Aorta (tissue), 5 donors: Measurements from ENCODE around the gene NSMCE4A. TPM values are rescaled to one million over a fixed set of nuclear protein-coding genes. Genes with fewer than 3 reads are reported as not detected.
A peak's percentile ranks its signal among the peaks of the same experiment; 100 is the strongest.
"Not testable (repeated sequence)": the region's sequence is repeated elsewhere in the genome, so short reads cannot be mapped to it uniquely, and the experiment has no call there.

Experiments used
- ATAC-seq: fragments of 200-7000 bp; cut with Tn5 transposase; one replicate; pipeline ENCODE4 v1.9.1; 2022; ENCODE audit warnings: moderate library complexity; ENCODE audit not compliant: low FRiP score
- DNase-seq, 2 donors: peaks; one replicate each; pipeline ENCODE4 v3.0.0-alpha.2; 2020
- H3K27ac ChIP-seq, 2 donors: one replicate each; pipeline ENCODE4 v1.5.1; 2013; ENCODE audit warnings: low read length in 2 of 2, mild to moderate bottlenecking in 2 of 2, moderate library complexity in 2 of 2, control low read depth in 1 of 2, inconsistent platforms in 1 of 2, low read depth in 1 of 2
- H3K27me3 ChIP-seq, 2 donors: one replicate each; pipeline ENCODE4 v1.6.1; 2013; ENCODE audit warnings: control low read depth in 1 of 2, low read length in 1 of 2, mild to moderate bottlenecking in 1 of 2, moderate library complexity in 1 of 2; ENCODE audit not compliant: insufficient read depth in 2 of 2, control insufficient read depth in 1 of 2
- H3K36me3 ChIP-seq, 2 donors: one replicate each; pipeline ENCODE4 v1.6.1; 2013; ENCODE audit warnings: control low read depth in 1 of 2, low read length in 1 of 2, mild to moderate bottlenecking in 1 of 2; ENCODE audit not compliant: insufficient read depth in 2 of 2, control insufficient read depth in 1 of 2
- H3K4me1 ChIP-seq, 2 donors: one replicate each; pipeline ENCODE4 v1.6.1; 2013; ENCODE audit warnings: low read length in 2 of 2, control low read depth in 1 of 2, mild to moderate bottlenecking in 1 of 2, moderate library complexity in 1 of 2; ENCODE audit not compliant: insufficient read depth in 2 of 2, control insufficient read depth in 1 of 2
- H3K4me3 ChIP-seq, 2 donors: one replicate each; pipeline ENCODE4 v1.5.1; 2013; ENCODE audit warnings: low read length in 2 of 2, control low read depth in 1 of 2, mild to moderate bottlenecking in 1 of 2
- H3K9me3 ChIP-seq: one replicate; pipeline ENCODE4 v1.6.1; 2013; ENCODE audit warnings: mild to moderate bottlenecking, low read length; ENCODE audit not compliant: control insufficient read depth
- WGBS, 2 donors: extraction: QIAGEN DNeasy Blood & Tissue Kit; methylation state at CpG; one replicate each; pipeline ENCODE4 v1.1.7; 2013; 5-methylcytosine and 5-hydroxymethylcytosine counted together
- intact Hi-C, 2 donors: fragments of 100-400 bp; cut with DNase I; formaldehyde crosslinking; loops; one replicate each; pipeline versions ENCODE4 v1.14.2 to v1.15.0; 2022
- polyA plus RNA-seq, 2 donors: library from polyadenylated mRNA; stranded (reverse); fragments of 200-250 nt; gene quantifications; one replicate each; pipeline ENCODE4 v1.2.3, GENCODE V29; 2013
- total RNA-seq, 2 donors: library from RNA; stranded (reverse); fragmentation: NEBNext Ultra II Directional; extraction: Animal tissue kit (Norgen Biotek cat#: 25700); gene quantifications; one replicate each; pipeline ENCODE4 v1.2.1, GENCODE V29; 2021
- donor health status: healthy with polysubstance abuse.
- donor health status: Bipolar disorder and iron deficiency.
- donor health status: DM: no; HTN: no; CAD: no.
- donor health status: DM: no; HTN: no; CAD: no.
- donor health status: DM: yes; HTN: yes; CAD: no.

The NSMCE4A gene
- total and polyA plus RNA-seq, 4 donors: 25.0 to 84.9 (median 43.5) TPM

- ATAC-seq: no peak
- Histone ChIP-seq H3K27ac (peak overlapping the region in 1 of 2 donors; percentile 61), H3K36me3 (no peaks in the 10 kb centered on the region), H3K4me3 (peak overlapping the region in 1 of 2 donors; percentile 23), H3K4me1 (peaks cover 0 to 2% of the 10 kb centered on the region in 2 donors), H3K27me3 (no peaks in the 10 kb centered on the region), H3K9me3 (no peaks in the 10 kb centered on the region)
- DNase-seq: no peak
- 50 to 52% methylated on average over 7 of the region's 7 CpGs for WGBS, 2 donors
- intact Hi-C loops: no loop called here
Observed at GRCh38 chr10:122018491-122018890, 43.5 kb upstream of the NSMCE4A start.

DNA sequence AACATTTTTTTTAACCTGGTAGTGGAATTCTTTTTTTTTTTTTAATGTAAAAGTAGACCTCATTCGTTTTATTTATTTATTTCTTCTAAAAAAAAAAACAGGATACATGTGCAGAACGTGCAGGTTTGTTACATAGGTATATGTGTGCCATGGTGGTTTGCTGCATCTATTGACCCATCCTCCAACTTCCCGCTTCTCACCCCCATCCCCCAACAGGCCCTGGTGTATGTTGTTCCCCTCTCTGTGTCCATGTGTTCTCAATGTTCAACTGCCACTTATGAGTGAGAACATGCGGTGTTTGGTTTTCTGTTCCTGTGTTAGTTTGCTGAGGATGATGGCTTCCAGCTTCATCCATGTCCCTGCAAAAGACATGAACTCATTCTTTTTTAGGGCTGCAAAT lies 42.9 kb upstream of the NSMCE4A start:
- H3K27ac ChIP-seq, H3K4me3 ChIP-seq, H3K27me3 ChIP-seq, ATAC-seq, intact Hi-C loops, H3K9me3 ChIP-seq, H3K36me3 ChIP-seq, H3K4me1 ChIP-seq, DNase-seq: not testable (repeated sequence)
- 68 to 72% methylated on average over 4 of the region's 4 CpGs for WGBS, 2 donors

DNA sequence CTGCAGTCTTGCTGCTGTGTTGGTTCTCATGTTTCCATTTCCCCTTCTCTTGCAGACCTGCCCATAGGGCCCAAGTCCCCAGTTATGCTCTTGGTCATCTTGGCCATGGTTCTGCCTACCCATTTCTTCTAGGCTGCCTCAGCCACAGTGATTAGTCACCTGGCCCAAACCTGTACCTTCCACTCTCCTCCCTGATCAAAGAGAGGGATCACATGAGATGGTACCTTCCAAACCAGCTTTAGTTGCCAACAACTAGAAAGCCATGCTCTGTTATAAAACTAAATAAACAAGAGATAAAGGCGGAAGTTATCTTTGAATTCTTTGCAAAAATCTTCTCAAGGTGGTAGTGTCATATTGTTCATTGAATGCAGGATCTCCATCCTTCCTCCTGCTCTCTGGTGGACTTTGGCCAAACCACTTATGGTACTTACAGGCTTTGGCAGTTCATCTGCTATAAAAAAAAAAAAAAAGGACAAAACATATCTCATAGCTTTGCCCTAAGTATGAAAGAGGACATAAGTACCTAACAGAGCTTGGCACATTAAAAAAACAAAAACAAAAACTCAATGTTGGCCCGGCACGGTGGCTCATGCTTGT lies 39.7 kb upstream of the NSMCE4A start:
- Histone ChIP-seq H3K4me1 (no peaks in the 10 kb centered on the region), H3K27me3 (no peaks in the 10 kb centered on the region), H3K4me3 (no peak overlapping the region), H3K36me3 (no peaks in the 10 kb centered on the region), H3K27ac (no peak overlapping the region), H3K9me3 (no peaks in the 10 kb centered on the region)
- WGBS, 2 donors: 54 to 65% methylated on average over 3 of the region's 3 CpGs
- no peak for DNase-seq
- ATAC-seq: no peak
- intact Hi-C loops: no loop called here

- intact Hi-C loops: no loop called here
- peak; percentile 57 for ATAC-seq
- 22 to 25% methylated on average over 8 of the region's 8 CpGs for WGBS, 2 donors
- no peak for DNase-seq
- H3K4me3 ChIP-seq: no peak overlapping the region
- no peaks in the 10 kb centered on the region for H3K9me3 ChIP-seq
- H3K4me1 ChIP-seq: no peaks in the 10 kb centered on the region
- no peaks in the 10 kb centered on the region for H3K36me3 ChIP-seq
- no peaks in the 10 kb centered on the region for H3K27me3 ChIP-seq
- H3K27ac ChIP-seq: peak overlapping the region in 1 of 2 donors; percentile 17
Observed at GRCh38 chr10:122013311-122013780, 38.3 kb upstream of the NSMCE4A start.

DNA sequence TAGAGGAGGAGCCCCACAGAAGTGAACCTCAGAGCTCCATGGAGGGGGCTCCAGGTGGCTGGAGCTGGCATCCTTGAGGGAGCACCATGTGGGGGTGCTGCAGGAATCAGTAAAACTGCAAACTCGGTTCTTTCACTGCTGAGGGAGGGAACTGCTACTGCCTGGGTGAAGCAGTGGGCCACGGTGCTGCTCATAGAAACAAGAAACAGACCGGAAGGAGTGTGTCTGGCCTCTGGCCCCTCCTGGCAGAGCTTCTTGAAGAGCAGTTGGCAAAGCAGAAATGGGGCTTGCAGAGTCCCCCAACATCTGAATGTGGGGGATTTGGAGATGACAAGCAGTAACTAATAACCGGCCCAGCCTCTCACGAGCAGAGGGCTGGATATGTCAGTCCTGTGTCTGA lies 37.7 kb upstream of the NSMCE4A start:
- no peak for ATAC-seq
- no peak for DNase-seq
- no peaks in the 10 kb centered on the region for H3K36me3 ChIP-seq
- H3K27ac ChIP-seq: peak overlapping the region in 1 of 2 donors; percentile 41
- H3K27me3 ChIP-seq: no peaks in the 10 kb centered on the region
- H3K4me1 ChIP-seq: no peaks in the 10 kb centered on the region
- H3K4me3 ChIP-seq: no peak overlapping the region
- 71 to 76% methylated on average over 5 of the region's 5 CpGs for WGBS, 2 donors
- H3K9me3 ChIP-seq: no peaks in the 10 kb centered on the region
- intact Hi-C loops: no loop called here

DNA sequence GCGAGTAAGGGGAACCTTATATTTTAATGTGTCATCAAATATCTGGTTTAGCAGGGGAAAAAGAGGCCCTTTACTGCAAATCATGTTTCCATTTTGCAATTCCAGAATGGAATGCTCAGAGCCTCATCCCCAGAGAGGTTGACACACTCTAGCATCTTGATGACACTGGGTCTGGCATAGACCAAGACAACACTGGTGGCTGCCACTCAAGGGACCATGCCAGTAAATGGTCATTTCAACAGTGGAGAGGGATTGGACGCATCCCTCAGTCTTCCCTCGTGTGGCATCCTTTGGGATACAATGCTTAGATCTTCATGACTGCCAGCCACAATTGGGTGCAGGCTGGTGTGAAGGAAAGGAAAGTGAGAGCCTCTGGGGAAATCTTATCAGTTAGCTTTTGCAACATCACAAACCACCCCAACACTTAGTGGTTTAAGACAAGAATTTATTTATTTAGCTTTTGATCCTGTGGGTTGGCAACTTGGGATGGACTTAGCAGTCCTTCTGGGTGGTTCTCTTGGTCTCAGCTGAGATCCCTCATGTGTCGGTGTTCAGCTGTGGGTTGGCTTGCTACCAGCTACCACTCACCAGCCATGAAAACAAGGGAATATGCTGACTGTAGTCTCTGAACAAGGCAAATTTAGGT lies 35.5 kb upstream of the NSMCE4A start:
- H3K27me3 ChIP-seq: no peaks in the 10 kb centered on the region
- 48 to 54% methylated on average over 4 of the region's 4 CpGs for WGBS, 2 donors
- intact Hi-C loops: no loop called here
- H3K4me3 ChIP-seq: no peak overlapping the region
- H3K9me3 ChIP-seq: no peaks in the 10 kb centered on the region
- DNase-seq (no peak), ATAC-seq (no peak)
- no peak overlapping the region for H3K27ac ChIP-seq
- no peaks in the 10 kb centered on the region for H3K4me1 ChIP-seq
- H3K36me3 ChIP-seq: no peaks in the 10 kb centered on the region

GRCh38 chr10:122007415-122007814 lies 32.4 kb upstream of the NSMCE4A start:
- no peaks in the 10 kb centered on the region for H3K36me3 ChIP-seq
- intact Hi-C loops: no loop called here
- H3K4me3 ChIP-seq: no peak overlapping the region
- H3K27ac ChIP-seq: no peak overlapping the region
- WGBS, 2 donors: 38 to 57% methylated on average over 3 of the region's 3 CpGs
- H3K4me1 ChIP-seq: no peaks in the 10 kb centered on the region
- no peaks in the 10 kb centered on the region for H3K27me3 ChIP-seq
- DNase-seq (no peak), ATAC-seq (no peak)
- H3K9me3 ChIP-seq: no peaks in the 10 kb centered on the region

GRCh38 chr10:122001698-122002097 lies 26.7 kb upstream of the NSMCE4A start:
- ATAC-seq (no peak), DNase-seq (no peak)
- WGBS, 2 donors: 71 to 77% methylated on average over 1 of the region's 1 CpG
- no peaks in the 10 kb centered on the region for H3K4me1 ChIP-seq
- H3K9me3 ChIP-seq: no peaks in the 10 kb centered on the region
- no peaks in the 10 kb centered on the region for H3K36me3 ChIP-seq
- intact Hi-C loops: no loop called here
- no peak overlapping the region for H3K4me3 ChIP-seq
- H3K27me3 ChIP-seq: no peaks in the 10 kb centered on the region
- H3K27ac ChIP-seq: no peak overlapping the region

DNA sequence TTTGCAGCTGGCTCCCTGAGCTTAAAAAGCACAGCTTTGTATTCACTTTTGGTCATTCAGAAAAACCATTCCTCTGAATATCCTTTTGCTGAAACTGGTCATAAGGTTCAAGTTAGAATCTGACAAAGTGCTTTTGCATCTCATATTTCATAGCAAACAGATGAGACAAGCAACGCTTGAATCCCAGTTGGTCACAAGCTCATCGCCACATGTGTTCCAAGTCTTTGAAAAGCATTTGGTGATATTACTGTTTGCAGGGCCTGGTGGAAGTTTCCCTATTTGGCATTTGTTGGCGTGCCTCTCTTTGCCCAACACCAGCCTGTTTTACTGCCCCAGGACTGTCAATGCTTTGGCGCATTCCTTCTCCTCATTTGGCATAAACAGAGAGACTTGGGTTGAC lies 24.3 kb upstream of the NSMCE4A start:
- Histone ChIP-seq H3K4me1 (peaks cover 4 to 9% of the 10 kb centered on the region in 2 donors), H3K9me3 (no peaks in the 10 kb centered on the region), H3K27ac (no peak overlapping the region), H3K27me3 (no peaks in the 10 kb centered on the region), H3K4me3 (no peak overlapping the region), H3K36me3 (no peaks in the 10 kb centered on the region)
- WGBS, 2 donors: 93 to 94% methylated on average over 4 of the region's 4 CpGs
- intact Hi-C loops: loop anchor here in 1 of 2 donors (10.0 kb wide), 1 partner anchor 46 kb away; no protein-coding TSS in a partner anchor
- DNase-seq: no peak
- no peak for ATAC-seq
